WTC11 (cell line): Measurements from ENCODE around the gene ZFPM1.

ENCODE experiments used
- ATF3 ChIP-seq: sonication (generic); formaldehyde crosslinking; conservative IDR thresholded peaks from 2 replicates; pipeline ENCODE4 v1.8.1; 2022; ENCODE audit warnings: mild to moderate bottlenecking, missing genetic modification reagents
- CBFB ChIP-seq: sonication (generic); formaldehyde crosslinking; IDR thresholded peaks from 2 replicates; pipeline ENCODE4 v1.8.1; 2022; ENCODE audit warnings: mild to moderate bottlenecking, low read depth, missing genetic modification reagents
- CREB1 ChIP-seq: sonication (generic); formaldehyde crosslinking; IDR thresholded peaks from 2 replicates; pipeline ENCODE4 v1.8.0; 2023; ENCODE audit warnings: mild to moderate bottlenecking, missing genetic modification reagents
- CTCF ChIP-seq: fragments of 200-600 bp; IDR thresholded peaks from 2 replicates; pipeline ENCODE4 v1.8.0; 2022; ENCODE audit warnings: antibody characterized with exemption
- FOXJ3 ChIP-seq: sonication (generic); formaldehyde crosslinking; IDR thresholded peaks from 2 replicates; pipeline ENCODE4 v1.9.0; 2021; ENCODE audit warnings: missing genetic modification reagents, mild to moderate bottlenecking, borderline replicate concordance
- NFE2L1 ChIP-seq: sonication (generic); formaldehyde crosslinking; IDR thresholded peaks from 2 replicates; pipeline ENCODE4 v1.8.1; 2023; ENCODE audit warnings: missing genetic modification reagents
- NR1H2 ChIP-seq: sonication (generic); formaldehyde crosslinking; IDR thresholded peaks from 2 replicates; pipeline ENCODE4 v1.9.0; 2021; ENCODE audit warnings: mild to moderate bottlenecking, moderate library complexity, missing genetic modification reagents
- NR3C1 ChIP-seq: sonication (generic); formaldehyde crosslinking; conservative IDR thresholded peaks from 2 replicates; pipeline ENCODE4 v1.8.1; 2023; ENCODE audit warnings: low read depth, mild to moderate bottlenecking, missing genetic modification reagents
- RORB ChIP-seq: fragments of 250-450 bp; sonication (Bioruptor Pico); IDR thresholded peaks from 2 replicates; pipeline ENCODE4 v1.9.0; 2021; ENCODE audit warnings: mild to moderate bottlenecking
- SMAD3 ChIP-seq: sonication (generic); formaldehyde crosslinking; IDR thresholded peaks from 2 replicates; pipeline ENCODE4 v1.8.0; 2022; ENCODE audit warnings: missing genetic modification reagents, mild to moderate bottlenecking, borderline replicate concordance
- ZNF121 ChIP-seq: sonication (generic); formaldehyde crosslinking; IDR thresholded peaks from 2 replicates; pipeline ENCODE4 v1.8.0; 2023; ENCODE audit warnings: missing genetic modification reagents
- ZNF263 ChIP-seq: sonication (generic); formaldehyde crosslinking; IDR thresholded peaks from 2 replicates; pipeline ENCODE4 v1.8.1; 2022; ENCODE audit warnings: low read depth, mild to moderate bottlenecking, moderate library complexity, missing genetic modification reagents
- ZNF317 ChIP-seq: sonication (generic); formaldehyde crosslinking; IDR thresholded peaks from 2 replicates; pipeline ENCODE4 v1.8.1; 2023; ENCODE audit warnings: low read depth, mild to moderate bottlenecking, moderate library complexity, missing genetic modification reagents, borderline replicate concordance
- ZNF416 ChIP-seq: fragments of 250-450 bp; sonication (Bioruptor Pico); IDR thresholded peaks from 2 replicates; pipeline ENCODE4 v1.9.0; 2021; ENCODE audit warnings: mild to moderate bottlenecking, inconsistent platforms

- TF ChIP-seq CBFB (no peak), CTCF (no peak), NR1H2 (no peak), ATF3 (no peak), ZNF121 (CRISPR knock-in tag) (no peak), CREB1 (CRISPR knock-in tag) (no peak), ZNF416 (no peak), NR3C1 (no peak), RORB (CRISPR knock-in tag) (no peak), SMAD3 (CRISPR knock-in tag) (no peak), FOXJ3 (CRISPR knock-in tag) (no peak), ZNF263 (CRISPR knock-in tag) (no peak), NFE2L1 (CRISPR knock-in tag) (no peak), ZNF317 (CRISPR knock-in tag) (no peak)
Observed at GRCh38 chr16:88458773-88459235, 5.7 kb downstream of the ZFPM1 start.
